Endothelial cell of umbilical vein (primary cell): ENCODE data around the gene ZNF697.

Source experiments
- CTCF ChIP-seq, 2 donors: IDR thresholded peaks; 1 replicate in 1 of 2; 2 replicates in 1 of 2; pipeline ENCODE4 v1.5.1; 2011; ENCODE audit warnings: low read length in 2 of 2, mild to moderate bottlenecking in 2 of 2, moderate library complexity in 2 of 2, control low read depth in 1 of 2, inconsistent platforms in 1 of 2, low read depth in 1 of 2; ENCODE audit not compliant: insufficient read depth in 1 of 2; ENCODE audit errors: extremely low read depth in 1 of 2
- MAX ChIP-seq: IDR thresholded peaks from 2 replicates; pipeline ENCODE4 v1.6.1; 2011; ENCODE audit not compliant: insufficient read depth, insufficient read length
- POLR2A ChIP-seq: IDR thresholded peaks from 2 replicates; pipeline ENCODE4 v1.6.1; 2012; ENCODE audit warnings: low read depth, mild to moderate bottlenecking, control low read depth, low read length
- POLR2AphosphoS5 ChIP-seq: IDR thresholded peaks from 2 replicates; pipeline ENCODE4 v1.6.1; 2012; ENCODE audit warnings: low read depth, mild to moderate bottlenecking, control low read depth, low read length, moderate library complexity; ENCODE audit not compliant: insufficient read depth

- TF ChIP-seq POLR2AphosphoS5 (no peak), CTCF (IDR thresholded peaks at IDR 0.05; ENCODE audit: extremely low read depth in 1 of 2, insufficient read depth in 1 of 2, low read depth in 1 of 2, low read length in 2 of 2) (no peak), MAX (no peak), POLR2A (no peak)
Measured at GRCh38 chr1:119673171-119673940, 25.3 kb upstream of the ZNF697 start.
